ENCODE measurements around the gene GEMIN7. TPM values are rescaled to one million over a fixed set of nuclear protein-coding genes. Genes with fewer than 3 reads are reported as not detected.

The GEMIN7 gene
- total and polyA plus RNA-seq, 2 of the 13 experiments (the other 11 are each of a cell fraction or from before 2014, with no cell fraction given): 24.1 to 30.6 TPM

GRCh38 chr19:45097776-45098520 is 18.9 kb downstream of the GEMIN7 start (continued):
- no peak for TF ChIP-seq ZNF772 (CRISPR knock-in tag; IDR thresholded peaks at IDR 0.05)
- TF ChIP-seq ZNF614 (CRISPR knock-in tag; IDR thresholded peaks at IDR 0.05; ENCODE audit: borderline replicate concordance): no peak
- no peak for TF ChIP-seq ZSCAN12 (CRISPR knock-in tag; IDR thresholded peaks at IDR 0.05)
- no peak for TF ChIP-seq ZNF337 (CRISPR knock-in tag; IDR thresholded peaks at IDR 0.05; ENCODE audit: borderline replicate concordance, low read depth)
- TF ChIP-seq ZNF678 (CRISPR knock-in tag; IDR thresholded peaks at IDR 0.05): no peak
- TF ChIP-seq, protein P1, sequence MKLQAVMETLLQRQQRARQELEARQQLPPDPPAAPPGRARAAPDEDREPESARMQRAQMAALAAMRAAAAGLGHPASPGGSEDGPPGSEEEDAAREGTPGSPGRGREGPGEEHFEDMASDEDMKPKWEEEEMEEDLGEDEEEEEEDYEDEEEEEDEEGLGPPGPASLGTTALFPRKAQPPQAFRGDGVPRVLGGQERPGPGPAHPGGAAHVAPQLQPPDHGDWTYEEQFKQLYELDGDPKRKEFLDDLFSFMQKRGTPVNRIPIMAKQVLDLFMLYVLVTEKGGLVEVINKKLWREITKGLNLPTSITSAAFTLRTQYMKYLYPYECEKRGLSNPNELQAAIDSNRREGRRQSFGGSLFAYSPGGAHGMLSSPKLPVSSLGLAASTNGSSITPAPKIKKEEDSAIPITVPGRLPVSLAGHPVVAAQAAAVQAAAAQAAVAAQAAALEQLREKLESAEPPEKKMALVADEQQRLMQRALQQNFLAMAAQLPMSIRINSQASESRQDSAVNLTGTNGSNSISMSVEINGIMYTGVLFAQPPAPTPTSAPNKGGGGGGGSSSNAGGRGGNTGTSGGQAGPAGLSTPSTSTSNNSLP (IDR thresholded peaks at IDR 0.05; ENCODE audit: low read depth, low read length): no peak; the same call in 1 of the 2 replicates
- no peak for TF ChIP-seq ZEB1 (IDR thresholded peaks at IDR 0.05; ENCODE audit: insufficient replicate concordance, low read depth)
- TF ChIP-seq ZBTB49 (CRISPR knock-in tag; IDR thresholded peaks at IDR 0.05; ENCODE audit: borderline replicate concordance): no peak
- no peak for TF ChIP-seq ZNF644 (CRISPR knock-in tag; IDR thresholded peaks at IDR 0.05; ENCODE audit: low read depth)
- TF ChIP-seq KLF6 (CRISPR knock-in tag; IDR thresholded peaks at IDR 0.05): no peak; the same call in 1 of the 2 replicates
- TF ChIP-seq TCF7 (IDR thresholded peaks at IDR 0.05; ENCODE audit: low read depth): no peak
- no peak for TF ChIP-seq ZNF556 (CRISPR knock-in tag; IDR thresholded peaks at IDR 0.05; ENCODE audit: borderline replicate concordance)
- TF ChIP-seq ZNF543 (CRISPR knock-in tag; IDR thresholded peaks at IDR 0.05): 0 out of 2 replicates have a peak, but pooled peaks have one; percentile 42
- TF ChIP-seq JDP2 (CRISPR knock-in tag; IDR thresholded peaks at IDR 0.05; ENCODE audit: borderline replicate concordance): no peak
- no peak for TF ChIP-seq SETDB1 (CRISPR knock-in tag; IDR thresholded peaks at IDR 0.05; ENCODE audit: borderline replicate concordance)
- TF ChIP-seq ATF2 (CRISPR knock-in tag; IDR thresholded peaks at IDR 0.05): no peak
- TF ChIP-seq ZNF557 (CRISPR knock-in tag; IDR thresholded peaks at IDR 0.05): peak; percentile 56; the same call in 1 of the 2 replicates
- TF ChIP-seq NFATC3 (CRISPR knock-in tag; IDR thresholded peaks at IDR 0.05): no peak
- no peak for TF ChIP-seq TERF1 (CRISPR knock-in tag; IDR thresholded peaks at IDR 0.05)
- no peak for TF ChIP-seq AKAP8 (CRISPR knock-in tag; IDR thresholded peaks at IDR 0.05)
- TF ChIP-seq NR2F1 (CRISPR knock-in tag; IDR thresholded peaks at IDR 0.05): no peak
- no peak for TF ChIP-seq ZNF569 (CRISPR knock-in tag; IDR thresholded peaks at IDR 0.05; ENCODE audit: borderline replicate concordance)
- no peak for TF ChIP-seq ZNF629 (CRISPR knock-in tag; conservative IDR thresholded peaks at IDR 0.05)
- no peak for TF ChIP-seq PHF20 (CRISPR knock-in tag; IDR thresholded peaks at IDR 0.05)
- no peak for TF ChIP-seq TGIF2 (CRISPR knock-in tag; IDR thresholded peaks at IDR 0.05)
